Astrocyte (in vitro differentiated cells and primary cell): ENCODE results near the gene EVI5L. TPM values are rescaled to one million over a fixed set of nuclear protein-coding genes. Genes with fewer than 3 reads are reported as not detected.

Experiments used
- DNase-seq: peaks from one replicate; pipeline ENCODE4 v3.0.0-alpha.2; 2010; ENCODE audit warnings: low read depth
- FAIRE-seq: peaks from 2 replicates; lab custom pipeline; 2011; peaks lifted over from hg19 to GRCh38; lab: Jason Lieb, UNC
- H2AFZ ChIP-seq: 2 replicates; pipeline ENCODE4 v1.6.0; 2012; ENCODE audit warnings: low read depth, low read length, inconsistent platforms
- H3K27ac ChIP-seq: 2 replicates; pipeline ENCODE4 v1.5.1; 2011; ENCODE audit warnings: low read depth, low read length, inconsistent platforms
- H3K27me3 ChIP-seq: 2 replicates; pipeline ENCODE4 v1.6.0; 2011; ENCODE audit warnings: low read length, inconsistent platforms; ENCODE audit not compliant: insufficient read depth
- H3K36me3 ChIP-seq: 2 replicates; pipeline ENCODE4 v1.5.1; 2011; ENCODE audit warnings: low read length, inconsistent platforms; ENCODE audit not compliant: insufficient read depth
- H3K4me1 ChIP-seq: 2 replicates; pipeline ENCODE4 v1.5.1; 2011; ENCODE audit warnings: low read length, inconsistent platforms; ENCODE audit not compliant: insufficient read depth
- H3K4me2 ChIP-seq: 2 replicates; pipeline ENCODE4 v1.6.0; 2012; ENCODE audit warnings: low read length, inconsistent platforms
- H3K4me3 ChIP-seq: 2 replicates; pipeline ENCODE4 v1.5.1; 2011; ENCODE audit warnings: low read depth, mild to moderate bottlenecking, low read length, inconsistent platforms; ENCODE audit not compliant: insufficient read depth
- H3K79me2 ChIP-seq: 2 replicates; pipeline ENCODE4 v1.6.0; 2012; ENCODE audit warnings: mild to moderate bottlenecking, low read length, inconsistent platforms; ENCODE audit not compliant: insufficient read depth
- H3K9ac ChIP-seq: 2 replicates; pipeline ENCODE4 v1.6.0; 2012; ENCODE audit warnings: mild to moderate bottlenecking, low read length, inconsistent platforms
- H3K9me3 ChIP-seq: 2 replicates; pipeline ENCODE4 v1.5.1; 2012; ENCODE audit warnings: low read depth, mild to moderate bottlenecking, low read length, inconsistent platforms; ENCODE audit not compliant: insufficient read depth
- H4K20me1 ChIP-seq: 2 replicates; pipeline ENCODE4 v1.6.0; 2012; ENCODE audit warnings: low read length, inconsistent platforms; ENCODE audit not compliant: insufficient read depth
- H3K27ac Mint-ChIP-seq: one replicate; pipeline ENCODE4 v1.8.0; 2021; ENCODE audit warnings: mild to moderate bottlenecking, mixed read lengths; ENCODE audit not compliant: unreplicated experiment
- H3K27me3 Mint-ChIP-seq: one replicate; pipeline ENCODE4 v1.8.0; 2021; ENCODE audit warnings: low read depth, mixed read lengths; ENCODE audit not compliant: unreplicated experiment
- H3K36me3 Mint-ChIP-seq: one replicate; pipeline ENCODE4 v1.8.0; 2021; ENCODE audit warnings: low read depth, mixed read lengths; ENCODE audit not compliant: unreplicated experiment
- H3K4me1 Mint-ChIP-seq: one replicate; pipeline ENCODE4 v1.8.0; 2021; ENCODE audit warnings: low read depth, mixed read lengths; ENCODE audit not compliant: unreplicated experiment
- H3K4me3 Mint-ChIP-seq: one replicate; pipeline ENCODE4 v1.8.0; 2021; ENCODE audit warnings: mild to moderate bottlenecking, moderate library complexity, mixed read lengths; ENCODE audit not compliant: unreplicated experiment
- H3K9me3 Mint-ChIP-seq: one replicate; pipeline ENCODE4 v1.8.0; 2021; ENCODE audit warnings: mild to moderate bottlenecking, mixed read lengths; ENCODE audit not compliant: unreplicated experiment
- EZH2 ChIP-seq: IDR thresholded peaks from 2 replicates; pipeline ENCODE4 v1.6.1; 2012; ENCODE audit warnings: mild to moderate bottlenecking, low read length, inconsistent platforms; ENCODE audit not compliant: insufficient read depth
- total RNA-seq: library from RNA; stranded (reverse); gene quantifications from 2 replicates; pipeline ENCODE4 v1.2.1, GENCODE V29; 2021
- TF ChIP-seq, protein P1 (sequence below): IDR thresholded peaks from 2 replicates; pipeline ENCODE4 v1.5.1; 2011; ENCODE audit warnings: low read depth, mild to moderate bottlenecking, inconsistent platforms, low read length, moderate library complexity; ENCODE audit not compliant: insufficient read depth

The EVI5L gene
- total RNA-seq, 1 donor from 2014 or later = 22.1 TPM

DNA sequence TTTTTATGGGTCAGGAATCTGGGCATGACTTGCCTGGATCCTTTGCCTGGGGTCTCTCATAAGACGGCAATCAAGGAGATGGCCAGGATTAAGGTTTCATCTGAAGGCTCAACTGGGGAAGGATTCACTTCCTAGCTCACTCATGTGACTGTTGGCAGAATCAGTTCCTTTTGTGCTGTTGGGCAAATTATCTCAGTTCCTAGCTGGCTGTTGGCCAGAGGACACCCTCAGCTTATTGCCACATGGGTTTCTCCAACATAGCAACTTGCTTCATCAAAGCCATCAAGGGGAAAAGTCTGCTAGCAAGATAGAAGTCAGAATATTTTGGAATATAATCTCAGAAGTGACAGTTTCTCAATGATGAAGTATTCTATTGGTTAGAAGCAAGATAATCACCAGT lies 12.2 kb upstream of the EVI5L start:
- no peaks in the 10 kb centered on the region for H3K4me1 ChIP-seq
- H3K27me3 ChIP-seq = peaks cover 6% of the 10 kb centered on the region
- no peak overlapping the region for H3K27ac Mint-ChIP-seq
- no peak overlapping the region for H3K4me3 Mint-ChIP-seq
- no peak overlapping the region for H3K27ac ChIP-seq
- DNase-seq (no peak), FAIRE-seq (no peak)
- no peak overlapping the region for H3K4me2 ChIP-seq
- H2AFZ ChIP-seq = no peak overlapping the region
- no peaks in the 10 kb centered on the region for H3K36me3 Mint-ChIP-seq
- peaks cover 37% of the 10 kb centered on the region for H3K27me3 Mint-ChIP-seq
- peaks cover 7% of the 10 kb centered on the region for H3K9me3 ChIP-seq
- no peaks in the 10 kb centered on the region for H4K20me1 ChIP-seq
- no peaks in the 10 kb centered on the region for H3K4me1 Mint-ChIP-seq
- no peak overlapping the region for H3K9ac ChIP-seq
- no peaks in the 10 kb centered on the region for H3K36me3 ChIP-seq
- no peak for TF ChIP-seq EZH2
- TF ChIP-seq, protein P1, sequence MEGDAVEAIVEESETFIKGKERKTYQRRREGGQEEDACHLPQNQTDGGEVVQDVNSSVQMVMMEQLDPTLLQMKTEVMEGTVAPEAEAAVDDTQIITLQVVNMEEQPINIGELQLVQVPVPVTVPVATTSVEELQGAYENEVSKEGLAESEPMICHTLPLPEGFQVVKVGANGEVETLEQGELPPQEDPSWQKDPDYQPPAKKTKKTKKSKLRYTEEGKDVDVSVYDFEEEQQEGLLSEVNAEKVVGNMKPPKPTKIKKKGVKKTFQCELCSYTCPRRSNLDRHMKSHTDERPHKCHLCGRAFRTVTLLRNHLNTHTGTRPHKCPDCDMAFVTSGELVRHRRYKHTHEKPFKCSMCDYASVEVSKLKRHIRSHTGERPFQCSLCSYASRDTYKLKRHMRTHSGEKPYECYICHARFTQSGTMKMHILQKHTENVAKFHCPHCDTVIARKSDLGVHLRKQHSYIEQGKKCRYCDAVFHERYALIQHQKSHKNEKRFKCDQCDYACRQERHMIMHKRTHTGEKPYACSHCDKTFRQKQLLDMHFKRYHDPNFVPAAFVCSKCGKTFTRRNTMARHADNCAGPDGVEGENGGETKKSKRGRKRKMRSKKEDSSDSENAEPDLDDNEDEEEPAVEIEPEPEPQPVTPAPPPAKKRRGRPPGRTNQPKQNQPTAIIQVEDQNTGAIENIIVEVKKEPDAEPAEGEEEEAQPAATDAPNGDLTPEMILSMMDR = no peak
- H3K79me2 ChIP-seq = no peaks in the 10 kb centered on the region
- H3K4me3 ChIP-seq = no peak overlapping the region
- H3K9me3 Mint-ChIP-seq = peaks cover 23% of the 10 kb centered on the region

DNA sequence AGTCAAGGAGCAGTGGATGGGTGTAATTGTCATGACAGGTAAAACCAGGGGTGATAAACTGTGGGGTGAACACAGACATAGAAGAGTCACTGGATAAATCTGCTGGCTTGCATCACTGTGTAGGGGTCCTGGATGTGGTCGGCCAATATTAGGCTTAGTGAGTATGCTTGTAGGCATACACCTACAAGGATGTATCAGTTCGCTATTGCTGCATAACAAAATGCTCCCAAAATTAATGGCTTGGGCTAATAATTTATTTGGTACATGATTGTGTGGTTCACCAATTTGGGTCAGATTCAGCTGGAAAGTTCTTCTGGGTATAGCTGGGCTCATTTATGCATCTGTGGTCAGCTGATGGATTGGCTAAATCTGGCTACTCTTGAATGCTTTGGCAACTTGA lies 11.2 kb upstream of the EVI5L start:
- no peak overlapping the region for H3K9ac ChIP-seq
- no peaks in the 10 kb centered on the region for H3K4me1 Mint-ChIP-seq
- no peak overlapping the region for H3K4me3 ChIP-seq
- H3K27me3 ChIP-seq = peaks cover 6% of the 10 kb centered on the region
- FAIRE-seq (no peak), DNase-seq (no peak)
- H4K20me1 ChIP-seq = no peaks in the 10 kb centered on the region
- no peaks in the 10 kb centered on the region for H3K79me2 ChIP-seq
- H3K36me3 Mint-ChIP-seq = no peaks in the 10 kb centered on the region
- peaks cover 34% of the 10 kb centered on the region for H3K27me3 Mint-ChIP-seq
- H3K4me1 ChIP-seq = no peaks in the 10 kb centered on the region
- no peak overlapping the region for H2AFZ ChIP-seq
- H3K9me3 Mint-ChIP-seq = peaks cover 22% of the 10 kb centered on the region
- no peak overlapping the region for H3K4me2 ChIP-seq
- no peak overlapping the region for H3K27ac Mint-ChIP-seq
- no peak overlapping the region for H3K27ac ChIP-seq
- H3K36me3 ChIP-seq = no peaks in the 10 kb centered on the region
- no peak for TF ChIP-seq EZH2
- TF ChIP-seq, protein P1 = no peak
- peaks cover 7% of the 10 kb centered on the region for H3K9me3 ChIP-seq
- H3K4me3 Mint-ChIP-seq = no peak overlapping the region

DNA sequence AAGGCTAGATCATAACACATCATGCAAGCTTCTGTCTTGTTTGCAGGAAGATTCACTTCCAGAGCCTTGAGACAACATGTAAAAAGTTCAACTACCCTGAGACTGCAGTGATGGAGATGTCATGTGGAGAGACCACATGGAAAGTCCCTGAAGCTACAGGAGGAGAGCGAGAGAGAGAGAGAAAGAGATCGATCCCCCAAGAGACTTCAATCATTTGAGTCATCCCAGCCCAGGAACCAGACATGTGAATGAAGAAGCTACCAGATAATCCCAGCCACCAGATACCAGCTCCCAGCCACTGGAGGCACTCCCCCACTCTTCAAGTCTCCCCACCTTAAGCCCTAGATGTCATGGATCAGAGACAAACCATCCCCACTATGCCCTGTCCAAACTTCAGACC lies 10.7 kb upstream of the EVI5L start:
- H2AFZ ChIP-seq = no peak overlapping the region
- no peak for TF ChIP-seq EZH2
- TF ChIP-seq, protein P1 = no peak
- H3K4me3 ChIP-seq = no peak overlapping the region
- no peak overlapping the region for H3K9ac ChIP-seq
- no peaks in the 10 kb centered on the region for H3K36me3 Mint-ChIP-seq
- H3K27ac ChIP-seq = no peak overlapping the region
- peaks cover 22% of the 10 kb centered on the region for H3K9me3 Mint-ChIP-seq
- no peak for FAIRE-seq
- no peaks in the 10 kb centered on the region for H3K4me1 Mint-ChIP-seq
- H3K27ac Mint-ChIP-seq = no peak overlapping the region
- no peak overlapping the region for H3K4me3 Mint-ChIP-seq
- H3K79me2 ChIP-seq = no peaks in the 10 kb centered on the region
- H3K27me3 ChIP-seq = peaks cover 6% of the 10 kb centered on the region
- peaks cover 30% of the 10 kb centered on the region for H3K27me3 Mint-ChIP-seq
- H3K36me3 ChIP-seq = no peaks in the 10 kb centered on the region
- H3K4me2 ChIP-seq = no peak overlapping the region
- peaks cover 7% of the 10 kb centered on the region for H3K9me3 ChIP-seq
- no peaks in the 10 kb centered on the region for H3K4me1 ChIP-seq
- H4K20me1 ChIP-seq = no peaks in the 10 kb centered on the region
- DNase-seq = no peak
